Measurements from ENCODE around the gene TPP1.

- TF ChIP-seq, protein P1, sequence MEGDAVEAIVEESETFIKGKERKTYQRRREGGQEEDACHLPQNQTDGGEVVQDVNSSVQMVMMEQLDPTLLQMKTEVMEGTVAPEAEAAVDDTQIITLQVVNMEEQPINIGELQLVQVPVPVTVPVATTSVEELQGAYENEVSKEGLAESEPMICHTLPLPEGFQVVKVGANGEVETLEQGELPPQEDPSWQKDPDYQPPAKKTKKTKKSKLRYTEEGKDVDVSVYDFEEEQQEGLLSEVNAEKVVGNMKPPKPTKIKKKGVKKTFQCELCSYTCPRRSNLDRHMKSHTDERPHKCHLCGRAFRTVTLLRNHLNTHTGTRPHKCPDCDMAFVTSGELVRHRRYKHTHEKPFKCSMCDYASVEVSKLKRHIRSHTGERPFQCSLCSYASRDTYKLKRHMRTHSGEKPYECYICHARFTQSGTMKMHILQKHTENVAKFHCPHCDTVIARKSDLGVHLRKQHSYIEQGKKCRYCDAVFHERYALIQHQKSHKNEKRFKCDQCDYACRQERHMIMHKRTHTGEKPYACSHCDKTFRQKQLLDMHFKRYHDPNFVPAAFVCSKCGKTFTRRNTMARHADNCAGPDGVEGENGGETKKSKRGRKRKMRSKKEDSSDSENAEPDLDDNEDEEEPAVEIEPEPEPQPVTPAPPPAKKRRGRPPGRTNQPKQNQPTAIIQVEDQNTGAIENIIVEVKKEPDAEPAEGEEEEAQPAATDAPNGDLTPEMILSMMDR (IDR thresholded peaks at IDR 0.05; ENCODE audit: low read depth, low read length) = no peak
- TF ChIP-seq POLR2A (IDR thresholded peaks at IDR 0.05; ENCODE audit: extremely low read depth, insufficient read length) (no peak), MYC (IDR thresholded peaks at IDR 0.05; ENCODE audit: low read depth, low read length) (no peak)
- TF ChIP-seq, protein P2, sequence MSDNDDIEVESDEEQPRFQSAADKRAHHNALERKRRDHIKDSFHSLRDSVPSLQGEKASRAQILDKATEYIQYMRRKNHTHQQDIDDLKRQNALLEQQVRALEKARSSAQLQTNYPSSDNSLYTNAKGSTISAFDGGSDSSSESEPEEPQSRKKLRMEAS (IDR thresholded peaks at IDR 0.05; ENCODE audit: low read depth, low read length) = no peak
Observed at GRCh38 chr11:6569706-6570105, 49.5 kb downstream of the TPP1 start.

Measured in NB4 (cell line).